Stimulated activated CD8-positive, alpha-beta memory T cell treated with anti-CD3 and anti-CD28 coated beads, Interleukin-2, amount 100 ng/mL, for 1 hour (primary cell): Measurements from ENCODE around the gene IL5RA.

Experiments used
- DNase-seq, 2 donors: peaks; one replicate each; pipeline ENCODE4 v3.0.0-alpha.2; 2020; ENCODE audit warnings: low read depth in 2 of 2

Gene IL5RA

GRCh38 chr3:3107181-3107580 is 3.0 kb downstream of the IL5RA start:
- no peak for DNase-seq

- DNase-seq, result no peak
These were observed 4.4 kb downstream of the IL5RA start for GRCh38 chr3:3105815-3106214.

- DNase-seq, result no peak
These were observed 4.9 kb downstream of the IL5RA start for GRCh38 chr3:3105246-3105645.

GRCh38 chr3:3102751-3103150 is 7.4 kb downstream of the IL5RA start:
- DNase-seq, result no peak

GRCh38 chr3:3101660-3102458 is 8.3 kb downstream of the IL5RA start:
- no peak for DNase-seq

- no peak for DNase-seq
These were observed 12.2 kb downstream of the IL5RA start for GRCh38 chr3:3097958-3098357.

GRCh38 chr3:3089017-3089416 is 21.2 kb downstream of the IL5RA start:
- DNase-seq, result no peak

GRCh38 chr3:3087716-3088465 is 22.3 kb downstream of the IL5RA start:
- no peak for DNase-seq

GRCh38 chr3:3087279-3087678 is 22.9 kb downstream of the IL5RA start:
- DNase-seq, result no peak

- DNase-seq, result no peak
These were observed 23.9 kb downstream of the IL5RA start for GRCh38 chr3:3086239-3086638.

- DNase-seq, result no peak
These were observed 24.4 kb downstream of the IL5RA start for GRCh38 chr3:3085782-3086181.

- DNase-seq, result no peak
These were observed 25.3 kb downstream of the IL5RA start for GRCh38 chr3:3084890-3085289.

GRCh38 chr3:3082234-3082924 is 27.8 kb downstream of the IL5RA start:
- no peak for DNase-seq

GRCh38 chr3:3081381-3082233 is 28.6 kb downstream of the IL5RA start:
- DNase-seq, result no peak

- DNase-seq, result no peak
These were observed 29.9 kb downstream of the IL5RA start for GRCh38 chr3:3080309-3080708.

GRCh38 chr3:3074551-3075257 is 35.5 kb downstream of the IL5RA start:
- no peak for DNase-seq

GRCh38 chr3:3071136-3071535 is 39.0 kb downstream of the IL5RA start:
- DNase-seq, result no peak

GRCh38 chr3:3069723-3070122 is 40.5 kb downstream of the IL5RA start:
- DNase-seq, result no peak

- no peak for DNase-seq
These were observed 41.8 kb downstream of the IL5RA start for GRCh38 chr3:3068358-3068881.

- no peak for DNase-seq
These were observed 43.3 kb downstream of the IL5RA start for GRCh38 chr3:3066910-3067309.

GRCh38 chr3:3066378-3066777 is 43.8 kb downstream of the IL5RA start:
- DNase-seq, result no peak
